ENCODE results near the gene RBBP6.

GRCh38 chr16:24571096-24571495, 31.7 kb downstream of the RBBP6 start:
- TF ChIP-seq CTCF (IDR thresholded peaks at IDR 0.05) (no peak), GABPA (IDR thresholded peaks at IDR 0.05; ENCODE audit: low read depth) (no peak), ELF1 (IDR thresholded peaks at IDR 0.05) (no peak), ZBTB33 (IDR thresholded peaks at IDR 0.05; ENCODE audit: borderline replicate concordance, low read depth) (no peak), GATA2 (CRISPR knock-in tag; IDR thresholded peaks at IDR 0.05) (no peak), MEF2A (IDR thresholded peaks at IDR 0.05; ENCODE audit: borderline replicate concordance, low read depth) (no peak), POLR2AphosphoS5 (IDR thresholded peaks at IDR 0.05; ENCODE audit: low read depth, low read length) (no peak), CHD2 (IDR thresholded peaks at IDR 0.05; ENCODE audit: low read length, partially characterized antibody) (no peak), RFX5 (IDR thresholded peaks at IDR 0.05; ENCODE audit: low read length) (no peak), RCOR1 (IDR thresholded peaks at IDR 0.05; ENCODE audit: low read length) (no peak), EZH2phosphoT487 (IDR thresholded peaks at IDR 0.05; ENCODE audit: borderline replicate concordance, low read depth) (no peak), YY1 (IDR thresholded peaks at IDR 0.05; ENCODE audit: low read depth) (no peak), EP300 (IDR thresholded peaks at IDR 0.05; ENCODE audit: borderline replicate concordance in 1 of 2, low read depth in 1 of 2, low read length in 1 of 2) (no peak), PBX3 (IDR thresholded peaks at IDR 0.05) (no peak)
